IPS-18c (cell line): Measurements from ENCODE around the gene GH2.
"Not testable (repeated sequence)": the region's sequence is repeated elsewhere in the genome, so short reads cannot be mapped to it uniquely, and the experiment has no call there.

Experiments used
- H3K4me3 ChIP-seq: 2 replicates; pipeline ENCODE4 v1.7.0; 2013; ENCODE audit warnings: low read depth, mild to moderate bottlenecking, low read length, moderate library complexity; ENCODE audit not compliant: insufficient read depth
- H3K9me3 ChIP-seq: one replicate; pipeline ENCODE4 v1.6.1; 2013; ENCODE audit warnings: mild to moderate bottlenecking, low read length, moderate library complexity; ENCODE audit not compliant: control insufficient read depth, insufficient read depth

Gene GH2

DNA sequence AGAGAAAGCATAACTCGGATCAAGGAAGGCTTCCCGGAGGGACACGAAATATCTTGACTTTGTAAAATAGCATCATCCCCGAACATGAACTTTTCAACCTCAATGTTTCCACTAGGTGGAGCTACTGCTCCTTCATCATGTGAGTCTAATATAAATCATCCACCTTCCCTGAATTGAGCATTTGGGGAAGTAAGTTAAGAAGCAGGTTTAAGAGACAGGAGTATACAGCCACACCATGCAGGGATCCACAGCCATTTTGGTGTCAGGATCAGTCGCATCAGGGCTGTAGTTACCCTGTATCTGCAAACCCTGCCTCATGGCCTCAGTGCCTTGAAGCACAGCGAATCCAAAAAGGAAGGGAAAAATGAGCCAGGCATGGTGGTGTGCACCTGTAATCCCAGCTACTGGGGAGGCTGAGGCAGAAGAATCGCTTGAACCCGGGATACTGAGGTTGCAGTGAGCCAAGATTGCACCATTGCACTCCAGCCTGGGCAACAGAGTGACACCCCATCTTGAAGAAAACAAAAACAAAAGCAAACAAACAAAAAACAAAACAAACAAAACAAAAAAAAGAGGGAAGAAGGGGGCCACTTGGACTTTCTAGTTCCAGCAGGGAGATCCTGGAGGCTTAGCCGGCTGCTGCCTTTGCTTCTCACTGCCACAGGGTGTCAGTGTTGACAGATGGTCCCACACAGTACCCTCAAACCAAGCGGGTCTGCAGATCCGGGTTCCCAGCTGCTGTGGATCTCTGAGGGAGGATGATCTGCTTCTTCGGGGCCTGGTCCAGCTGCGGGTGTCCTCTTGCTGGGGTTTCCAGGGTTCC lies 7.5 kb upstream of the GH2 start:
- H3K9me3 ChIP-seq, H3K4me3 ChIP-seq: not testable (repeated sequence)

DNA sequence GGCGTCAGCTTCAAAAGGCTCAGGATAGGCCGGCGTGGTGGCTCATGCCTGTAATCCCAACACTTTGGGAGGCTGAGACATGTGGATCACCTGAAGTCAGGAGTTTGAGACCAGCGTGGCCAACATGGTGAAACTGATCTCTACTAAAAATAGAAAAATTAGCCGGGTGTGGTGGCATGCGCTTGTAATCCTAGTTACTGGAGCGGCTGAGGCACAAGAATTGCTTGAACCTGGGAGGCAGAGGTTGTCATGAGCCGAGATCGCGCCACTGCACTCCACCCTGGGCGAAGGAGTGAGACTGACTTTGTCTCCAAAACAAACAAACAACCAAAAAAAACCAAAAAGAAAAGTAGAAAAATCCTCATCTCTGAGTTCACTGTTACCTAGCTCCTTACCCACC lies 3.4 kb upstream of the GH2 start:
- H3K9me3 ChIP-seq, H3K4me3 ChIP-seq: not testable (repeated sequence)

DNA sequence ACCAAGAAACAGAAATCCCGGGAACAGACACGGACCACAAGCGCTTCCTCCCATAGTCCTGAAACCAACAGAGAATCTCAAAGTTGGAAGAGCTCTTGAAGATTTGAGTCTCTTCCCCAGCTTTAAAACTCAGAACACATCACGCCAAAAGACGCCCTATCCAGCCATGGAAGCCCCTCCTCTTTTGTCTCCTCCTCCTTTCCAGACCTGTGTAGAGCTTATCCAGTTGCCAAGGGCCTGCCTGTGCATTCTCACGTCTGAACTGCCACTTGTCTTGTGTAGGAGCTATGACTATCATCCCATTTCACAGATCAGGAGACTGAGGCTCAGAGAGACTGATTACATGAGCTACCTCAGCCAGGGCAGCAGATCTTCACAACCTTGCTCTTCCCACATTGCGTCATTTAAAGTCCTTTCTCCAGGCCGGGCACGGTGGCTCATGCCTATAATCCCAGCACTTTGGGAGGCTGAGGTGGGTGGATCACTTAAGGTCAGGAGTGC lies 932 bp upstream of the GH2 start:
- not testable (repeated sequence) for H3K9me3 ChIP-seq

DNA sequence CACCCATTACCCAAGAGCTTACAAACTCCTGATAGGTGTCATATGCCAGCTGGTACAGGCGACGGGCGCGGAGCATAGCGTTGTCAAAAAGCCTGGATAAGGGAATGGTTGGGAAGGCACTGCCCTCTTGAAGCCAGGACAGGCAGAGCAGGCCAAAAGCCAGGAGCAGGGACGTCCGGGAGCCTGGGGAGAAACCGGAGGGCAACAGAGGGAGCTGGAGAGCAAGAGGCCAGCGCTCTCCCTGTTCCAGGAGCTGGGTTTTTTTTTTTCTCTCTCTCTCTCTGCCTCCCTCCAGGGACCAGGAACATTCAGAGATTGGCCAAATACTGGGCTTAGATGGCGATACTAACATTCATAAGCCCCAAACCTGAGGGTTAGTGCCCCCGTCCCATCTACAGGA lies 407 bp downstream of the GH2 start:
- H3K4me3 ChIP-seq, result not testable (repeated sequence)

More for the DNA sequence above, 932 bp upstream of the GH2 start:
- not testable (repeated sequence) for H3K4me3 ChIP-seq

DNA sequence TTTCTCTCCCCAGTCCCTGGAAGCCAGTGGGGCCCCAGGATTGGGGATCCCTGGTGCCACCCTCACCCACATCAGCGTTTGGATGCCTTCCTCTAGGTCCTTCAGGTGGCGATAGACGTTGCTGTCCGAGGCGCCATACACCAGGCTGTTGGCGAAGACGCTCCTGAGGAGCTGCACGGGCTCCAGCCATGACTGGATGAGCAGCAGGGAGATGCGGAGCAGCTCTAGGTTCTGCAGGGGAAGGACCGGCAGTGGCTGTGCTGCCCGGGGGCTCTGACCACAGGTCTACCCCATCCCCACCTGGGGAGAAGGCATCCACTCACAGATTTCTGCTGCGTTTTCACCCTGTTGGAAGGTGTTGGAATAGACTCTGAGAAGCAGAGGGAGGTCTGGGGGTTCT lies 1.0 kb downstream of the GH2 start:
- Histone ChIP-seq H3K9me3 (no peaks in the 10 kb centered on the region), H3K4me3 (no peak overlapping the region)

More for the DNA sequence above, 407 bp downstream of the GH2 start:
- not testable (repeated sequence) for H3K9me3 ChIP-seq

DNA sequence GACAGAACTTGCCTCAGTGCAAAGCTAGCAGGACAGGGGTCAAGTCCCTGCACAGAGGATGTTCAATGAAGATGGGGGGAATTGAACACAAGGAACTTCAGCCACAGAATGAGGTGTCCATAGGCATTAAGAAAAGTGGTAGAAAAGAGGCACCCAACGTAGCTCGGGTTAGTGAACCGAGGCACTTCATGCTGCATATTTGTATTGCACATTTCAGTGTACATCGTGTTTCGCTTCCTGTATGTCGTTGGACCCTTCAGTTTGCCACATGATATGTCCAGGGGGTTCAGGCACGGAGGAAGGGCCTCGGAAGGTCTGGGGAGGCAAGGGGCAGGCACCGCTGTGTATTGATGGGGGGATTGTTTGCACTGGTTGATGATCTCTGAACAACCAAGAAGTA lies 3.3 kb downstream of the GH2 start:
- H3K9me3 ChIP-seq, H3K4me3 ChIP-seq: not testable (repeated sequence)

DNA sequence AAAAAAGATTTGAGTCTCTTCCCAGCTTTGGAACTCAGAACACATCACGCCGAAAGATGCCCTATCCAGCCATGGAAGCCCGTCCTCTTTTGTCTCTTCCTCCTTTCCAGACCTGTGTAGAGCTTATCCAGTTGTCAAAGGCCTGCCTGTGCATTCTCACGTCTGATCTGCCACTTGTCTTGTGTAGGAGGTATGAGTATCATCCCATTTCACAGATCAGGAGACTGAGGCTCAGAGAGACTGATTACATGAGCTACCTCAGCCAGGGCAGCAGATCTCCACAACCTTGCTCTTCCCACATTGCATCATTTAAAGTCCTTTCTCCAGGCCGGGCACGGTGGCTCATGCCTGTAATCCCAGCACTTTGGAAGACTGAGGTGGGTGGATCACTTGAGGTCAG lies 7.1 kb downstream of the GH2 start:
- not testable (repeated sequence) for H3K9me3 ChIP-seq, H3K4me3 ChIP-seq

DNA sequence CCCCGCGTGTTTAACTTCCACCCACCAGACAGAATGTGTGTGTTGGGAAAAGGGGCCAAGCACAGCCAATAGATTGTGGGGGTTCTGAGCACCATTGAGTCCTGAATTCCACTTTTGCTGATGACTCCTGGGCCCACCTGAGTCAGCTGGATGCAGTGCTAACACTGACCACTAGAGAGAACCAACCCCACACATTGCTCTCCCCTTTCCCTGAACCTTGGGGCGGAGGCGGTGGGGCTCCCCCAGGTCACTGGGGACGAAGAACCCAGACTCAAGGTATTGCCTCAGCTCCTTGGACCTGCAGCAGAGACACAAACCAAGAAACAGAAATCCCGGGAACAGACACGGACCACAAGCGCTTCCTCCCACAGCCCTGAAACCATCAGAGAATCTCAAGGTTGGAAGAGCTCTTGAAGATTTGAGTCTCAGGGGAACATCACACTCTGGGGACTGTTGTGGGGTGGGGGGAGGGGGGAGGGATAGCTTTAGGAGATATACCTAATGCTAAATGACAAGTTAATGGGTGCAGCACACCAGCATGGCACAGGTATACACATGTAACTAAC lies 7.6 kb downstream of the GH2 start:
- H3K9me3 ChIP-seq, H3K4me3 ChIP-seq: not testable (repeated sequence)

DNA sequence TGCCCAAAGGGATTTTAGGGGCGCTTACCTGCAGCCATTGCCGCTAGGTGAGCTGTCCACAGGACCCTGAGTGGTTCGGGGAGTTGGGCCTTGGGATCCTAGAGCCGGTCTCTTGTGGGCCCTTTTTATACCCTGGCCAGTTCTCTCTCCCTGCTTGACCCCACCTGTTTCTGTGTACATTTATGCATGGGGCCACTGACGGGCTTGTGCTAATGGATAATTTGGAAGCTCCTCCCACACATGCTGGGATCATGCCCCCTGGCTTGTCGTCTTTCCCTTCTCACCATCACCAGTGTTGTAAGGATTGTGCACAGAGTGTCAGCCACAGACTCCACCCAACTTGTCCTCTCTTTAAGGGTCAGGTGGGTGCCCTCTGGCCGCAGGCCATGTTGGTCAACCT lies 8.2 kb downstream of the GH2 start, which contains the start of gene CSH2:
Gene CSH2, minus strand, starts transcription at position 101 of the 400 bp plus-strand sequence. Its CDS starts 63 bp downstream, at position 38.
- not testable (repeated sequence) for H3K4me3 ChIP-seq, H3K9me3 ChIP-seq

DNA sequence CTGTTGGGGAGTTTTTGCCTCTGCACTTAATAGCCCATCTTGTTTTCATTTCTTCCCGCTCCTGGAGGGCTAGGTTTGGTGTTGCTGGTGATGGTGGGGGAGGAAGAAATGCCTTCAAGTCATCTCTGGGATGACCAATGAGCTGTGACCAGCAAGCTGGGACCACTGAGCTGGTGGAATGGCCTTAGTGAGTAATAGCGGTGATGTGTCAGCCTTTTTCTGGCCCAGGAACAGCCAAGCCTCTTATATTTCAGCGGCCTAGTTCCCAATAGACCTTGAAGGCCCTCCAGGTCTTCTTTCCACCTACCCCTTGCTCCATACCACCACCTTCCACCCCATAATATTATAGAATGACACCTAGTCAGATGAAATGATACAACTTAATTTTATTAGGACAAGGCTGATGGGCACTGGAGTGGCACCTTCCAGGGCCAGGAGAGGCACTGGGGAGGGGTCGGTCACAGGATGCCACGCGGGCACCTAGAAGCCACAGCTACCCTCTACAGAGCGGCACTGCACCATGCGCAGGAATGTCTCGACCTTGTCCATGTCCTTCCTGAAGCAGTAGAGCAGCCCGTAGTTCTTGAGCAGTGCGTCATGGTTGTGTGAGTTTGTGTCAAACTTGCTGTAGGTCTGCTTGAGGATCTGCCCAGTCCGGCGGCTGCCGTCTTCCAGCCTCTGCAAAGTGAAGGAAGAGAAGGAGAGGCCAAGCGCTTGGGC lies 9.9 kb downstream of the GH2 start:
- not testable (repeated sequence) for H3K9me3 ChIP-seq, H3K4me3 ChIP-seq

DNA sequence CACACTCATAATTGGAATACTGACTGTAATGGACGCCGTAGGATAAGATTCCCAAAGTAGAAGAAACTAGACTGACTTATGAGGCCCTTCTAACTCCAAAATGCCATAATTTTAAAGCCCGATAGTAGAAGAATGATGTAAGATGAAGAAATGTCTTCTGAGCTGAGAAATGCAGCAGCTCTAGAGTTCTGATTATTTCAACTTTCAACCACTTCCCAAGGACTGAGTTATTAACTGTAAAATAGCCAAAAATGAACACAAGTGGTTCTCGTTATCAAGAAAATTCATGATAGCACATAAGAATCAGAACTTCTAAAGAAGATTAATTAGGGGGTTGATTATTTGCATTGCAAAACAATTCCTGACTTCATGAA lies 11.5 kb downstream of the GH2 start:
- not testable (repeated sequence) for H3K9me3 ChIP-seq, H3K4me3 ChIP-seq

DNA sequence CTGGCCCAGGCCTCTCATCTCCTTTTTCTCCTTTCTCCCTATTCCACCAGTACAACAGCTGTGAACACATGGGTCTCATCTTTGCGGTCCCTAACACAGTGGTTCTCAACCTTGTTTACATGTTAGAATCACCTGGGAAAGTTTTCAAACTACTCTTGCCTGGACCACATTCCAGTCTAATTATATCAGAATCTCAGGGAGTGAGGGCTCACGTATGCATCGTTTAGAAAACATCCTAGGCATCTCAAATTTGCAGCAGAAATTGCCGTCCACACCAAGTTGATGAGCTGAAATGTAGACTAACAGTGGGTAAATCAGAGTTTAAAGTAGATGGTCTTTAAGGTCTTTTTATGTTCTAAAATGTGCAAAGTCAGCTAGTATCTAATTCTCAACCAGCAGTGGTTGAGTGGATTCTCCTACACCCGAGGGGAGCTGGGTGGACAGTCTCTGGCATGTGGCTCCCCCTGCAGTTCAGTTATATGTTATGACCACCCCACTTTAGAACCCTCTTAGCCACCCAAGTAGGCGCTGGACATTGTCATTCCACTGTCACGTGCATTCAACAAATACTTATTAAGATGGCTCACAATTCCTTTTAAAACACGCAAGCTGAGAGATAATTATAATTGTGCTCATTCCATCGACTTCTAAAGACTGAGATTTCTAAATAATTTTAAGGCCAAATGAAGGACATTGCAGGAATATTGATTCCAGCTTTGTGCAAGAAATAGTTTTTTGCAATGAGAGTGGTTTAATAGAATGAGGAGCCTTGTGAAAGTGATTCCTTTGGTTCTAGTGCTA lies 12.1 kb downstream of the GH2 start:
- not testable (repeated sequence) for H3K9me3 ChIP-seq, H3K4me3 ChIP-seq

DNA sequence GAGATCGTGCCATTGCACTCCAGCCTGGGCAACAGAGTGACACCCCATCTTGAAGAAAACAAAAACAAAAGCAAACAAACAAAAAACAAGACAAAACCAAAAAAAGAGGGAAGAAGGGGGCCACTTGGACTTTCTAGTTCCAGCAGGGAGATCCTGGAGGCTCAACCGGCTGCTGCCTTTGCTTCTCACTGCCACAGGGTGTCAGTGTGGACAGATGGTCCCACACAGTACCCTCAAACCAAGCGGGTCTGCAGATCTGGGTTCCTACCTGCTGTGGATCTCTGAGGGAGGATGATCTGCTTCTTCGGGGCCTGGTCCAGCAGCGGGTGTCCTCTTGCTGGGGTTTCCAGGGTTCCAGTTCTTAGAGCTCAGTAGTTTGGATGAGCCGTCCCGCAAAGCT lies 15.1 kb downstream of the GH2 start:
- H3K9me3 ChIP-seq, H3K4me3 ChIP-seq: not testable (repeated sequence)

DNA sequence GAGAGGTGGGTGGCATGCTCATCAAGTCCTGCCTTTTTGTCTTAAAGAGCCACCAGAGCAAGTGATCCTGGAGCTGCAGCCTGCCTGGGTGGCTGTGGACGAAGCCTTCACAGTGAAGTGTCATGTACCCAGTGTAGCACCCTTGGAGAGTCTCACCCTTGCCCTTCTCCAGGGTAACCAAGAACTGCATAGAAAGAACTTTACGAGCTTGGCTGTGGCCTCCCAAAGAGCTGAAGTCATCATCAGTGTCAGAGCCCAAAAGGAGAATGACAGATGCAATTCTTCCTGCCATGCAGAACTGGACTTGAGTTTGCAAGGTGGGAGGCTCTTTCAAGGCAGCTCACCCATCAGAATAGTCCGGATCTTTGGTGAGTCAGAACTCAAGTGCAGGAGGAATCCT lies 22.5 kb downstream of the GH2 start:
- H3K4me3 ChIP-seq, result no peak overlapping the region
- no peaks in the 10 kb centered on the region for H3K9me3 ChIP-seq

DNA sequence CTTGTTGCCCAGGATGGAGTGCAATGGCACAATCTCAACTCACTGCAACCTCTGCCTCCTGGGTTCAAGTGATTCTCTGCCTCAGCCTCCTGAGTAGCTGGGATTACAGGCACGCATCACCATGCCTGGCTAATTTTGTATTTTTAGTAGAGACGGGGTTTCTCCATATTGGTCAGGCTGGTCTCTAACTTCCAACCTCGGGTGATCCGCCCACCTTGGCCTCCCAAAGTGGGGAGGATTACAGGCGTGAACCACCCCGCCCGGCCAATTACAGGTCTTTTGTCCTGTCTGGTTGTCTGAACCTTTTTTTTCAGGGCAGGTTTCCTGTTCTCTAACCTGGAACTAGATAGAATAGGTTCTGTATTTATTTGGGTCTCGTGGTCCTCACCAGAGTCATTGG lies 25.3 kb downstream of the GH2 start:
- H3K9me3 ChIP-seq, H3K4me3 ChIP-seq: not testable (repeated sequence)

DNA sequence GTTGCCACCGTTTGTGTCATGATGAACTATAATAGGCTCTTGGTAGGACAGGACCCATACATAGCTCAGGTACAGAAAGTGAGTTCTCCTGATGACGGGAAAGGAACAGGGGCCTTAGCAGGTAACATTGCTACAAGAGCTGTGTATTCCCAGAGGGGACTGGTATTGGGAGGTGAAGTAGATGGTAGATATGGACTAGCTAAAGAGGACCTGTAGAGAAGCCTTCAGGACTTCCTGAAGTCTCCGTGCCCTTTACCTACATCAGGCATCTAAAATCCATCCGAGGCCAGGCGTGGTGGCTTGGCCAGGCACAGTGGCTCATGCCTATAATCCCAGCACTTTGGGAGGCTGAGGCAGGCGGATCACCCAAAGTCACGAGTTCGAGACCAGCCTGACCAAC lies 26.6 kb downstream of the GH2 start:
- H3K4me3 ChIP-seq, result no peak overlapping the region
- no peaks in the 10 kb centered on the region for H3K9me3 ChIP-seq

DNA sequence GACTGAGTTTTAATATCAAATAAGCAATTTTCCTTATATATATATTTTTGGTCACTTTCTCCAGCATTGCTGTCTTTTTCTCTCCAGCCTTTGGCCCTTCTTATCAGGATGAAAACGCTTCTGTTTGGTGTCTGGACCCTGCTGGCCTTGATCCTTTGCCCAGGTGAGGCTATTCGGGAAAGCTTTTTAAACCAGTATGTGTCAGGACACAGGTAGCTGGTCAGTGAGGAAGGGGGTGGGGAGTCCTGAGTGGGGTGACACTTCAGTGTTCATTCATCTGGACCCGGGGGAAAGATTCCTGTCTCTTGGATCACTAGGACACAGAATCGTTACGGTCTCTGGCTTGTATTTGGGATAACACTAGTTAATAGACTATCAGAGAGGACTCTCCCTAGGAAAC lies 27.0 kb downstream of the GH2 start:
- H3K9me3 ChIP-seq, result no peaks in the 10 kb centered on the region

More for the DNA sequence above, 27.0 kb downstream of the GH2 start:
- no peak overlapping the region for H3K4me3 ChIP-seq
